Loucy (cell line): ENCODE measurements around the gene SLC9A3.

Experiments
- EZH2phosphoT487 ChIP-seq: fragments of 200-600 bp; IDR thresholded peaks from 2 replicates; pipeline ENCODE4 v1.6.1; 2018; ENCODE audit warnings: antibody characterized with exemption, mild to moderate bottlenecking, moderate library complexity, borderline replicate concordance
- TF ChIP-seq, protein P1 (sequence below): fragments of 200-600 bp; sonication (generic); conservative IDR thresholded peaks from 2 replicates; pipeline ENCODE4 v1.5.1; 2014; ENCODE audit warnings: mild to moderate bottlenecking, antibody characterized with exemption, low read length

DNA sequence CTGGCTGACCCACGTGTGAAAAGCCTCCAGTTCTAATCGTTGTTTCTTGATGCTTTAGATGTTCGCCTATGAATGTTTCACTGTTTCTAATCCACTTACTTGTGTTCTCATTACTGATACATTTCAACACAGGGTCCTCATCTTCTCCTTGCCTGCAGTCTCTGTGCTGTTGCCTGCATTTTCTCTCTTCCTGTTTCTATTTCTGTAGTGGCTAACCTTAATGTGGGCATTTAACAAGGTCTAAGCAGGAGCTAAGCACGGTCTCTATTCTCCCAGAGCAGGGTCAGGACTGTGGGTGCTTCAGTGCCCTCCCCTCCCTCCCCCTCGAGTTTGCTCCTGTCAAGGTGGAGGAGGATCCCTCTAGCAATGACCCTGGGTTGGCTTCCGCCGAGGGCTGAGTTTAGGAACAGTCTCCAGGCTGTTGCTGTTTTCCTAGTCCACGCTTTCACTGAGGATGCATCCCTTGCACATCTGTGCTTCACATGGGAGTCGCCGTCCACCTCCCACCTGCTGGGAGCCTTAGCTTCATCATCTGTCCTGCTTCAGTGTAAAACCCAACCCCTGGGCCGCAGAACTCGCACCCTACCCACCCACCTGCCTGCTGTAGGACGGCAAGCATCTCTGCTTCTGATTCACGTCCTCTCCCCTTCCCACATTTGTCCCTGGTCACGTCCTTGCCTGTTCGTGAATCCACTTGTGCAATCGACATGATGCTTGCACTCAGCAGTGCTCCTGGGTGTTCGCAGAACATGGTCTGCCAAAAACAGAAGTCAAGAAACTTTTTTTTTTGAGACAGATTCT is 83.6 kb downstream of the SLC9A3 start:
- TF ChIP-seq, protein P1, sequence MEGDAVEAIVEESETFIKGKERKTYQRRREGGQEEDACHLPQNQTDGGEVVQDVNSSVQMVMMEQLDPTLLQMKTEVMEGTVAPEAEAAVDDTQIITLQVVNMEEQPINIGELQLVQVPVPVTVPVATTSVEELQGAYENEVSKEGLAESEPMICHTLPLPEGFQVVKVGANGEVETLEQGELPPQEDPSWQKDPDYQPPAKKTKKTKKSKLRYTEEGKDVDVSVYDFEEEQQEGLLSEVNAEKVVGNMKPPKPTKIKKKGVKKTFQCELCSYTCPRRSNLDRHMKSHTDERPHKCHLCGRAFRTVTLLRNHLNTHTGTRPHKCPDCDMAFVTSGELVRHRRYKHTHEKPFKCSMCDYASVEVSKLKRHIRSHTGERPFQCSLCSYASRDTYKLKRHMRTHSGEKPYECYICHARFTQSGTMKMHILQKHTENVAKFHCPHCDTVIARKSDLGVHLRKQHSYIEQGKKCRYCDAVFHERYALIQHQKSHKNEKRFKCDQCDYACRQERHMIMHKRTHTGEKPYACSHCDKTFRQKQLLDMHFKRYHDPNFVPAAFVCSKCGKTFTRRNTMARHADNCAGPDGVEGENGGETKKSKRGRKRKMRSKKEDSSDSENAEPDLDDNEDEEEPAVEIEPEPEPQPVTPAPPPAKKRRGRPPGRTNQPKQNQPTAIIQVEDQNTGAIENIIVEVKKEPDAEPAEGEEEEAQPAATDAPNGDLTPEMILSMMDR, result no peak
- no peak for TF ChIP-seq EZH2phosphoT487
